Neural cell (in vitro differentiated cells): Measurements from ENCODE around the gene INAFM1. TPM values are rescaled to one million over a fixed set of nuclear protein-coding genes. Genes with fewer than 3 reads are reported as not detected.

ENCODE experiments used
- H2AFZ ChIP-seq: fragments of 200-600, 300-800 bp; sonication (generic), shearing (Covaris generic); 2 replicates; pipeline ENCODE4 v1.6.0; 2014; ENCODE audit warnings: low read depth, mild to moderate bottlenecking, antibody characterized with exemption, low read length, moderate library complexity
- H3F3A ChIP-seq: fragments of 200-600 bp; shearing (Covaris generic); 2 replicates; pipeline ENCODE4 v1.6.1; 2016; ENCODE audit warnings: mild to moderate bottlenecking, moderate library complexity, mixed read lengths, antibody characterized with exemption, low read length; ENCODE audit not compliant: insufficient read depth, poor library complexity, severe bottlenecking
- H3K27ac ChIP-seq: fragments of 200-600, 300-800 bp; sonication (generic), shearing (Covaris generic); 2 replicates; pipeline ENCODE4 v1.5.1; 2014; ENCODE audit warnings: mild to moderate bottlenecking, low read length, moderate library complexity
- H3K27me3 ChIP-seq: fragments of 300-800, 200-600 bp; sonication (generic), shearing (Covaris generic); 2 replicates; pipeline ENCODE4 v1.6.0; 2014; ENCODE audit warnings: mild to moderate bottlenecking, low read depth, low read length, moderate library complexity; ENCODE audit not compliant: insufficient read depth
- H3K36me3 ChIP-seq: fragments of 300-800, 200-600 bp; sonication (generic), shearing (Covaris generic); 2 replicates; pipeline ENCODE4 v1.5.1; 2014; ENCODE audit warnings: mild to moderate bottlenecking, antibody characterized with exemption, low read length, moderate library complexity; ENCODE audit not compliant: insufficient read depth
- H3K4me2 ChIP-seq: fragments of 300-800, 200-600 bp; sonication (generic), shearing (Covaris generic); 2 replicates; pipeline ENCODE4 v1.6.0; 2014; ENCODE audit warnings: mild to moderate bottlenecking, low read length
- H3K4me3 ChIP-seq: fragments of 300-800, 200-600 bp; sonication (generic), shearing (Covaris generic); 2 replicates; pipeline ENCODE4 v1.5.1; 2014; ENCODE audit warnings: mild to moderate bottlenecking, low read length, moderate library complexity
- H3K79me2 ChIP-seq: fragments of 200-600 bp; shearing (Covaris generic); replicated peaks from 2 replicates; pipeline ENCODE4 v1.6.0; 2014; ENCODE audit warnings: mild to moderate bottlenecking, low read length, moderate library complexity; ENCODE audit not compliant: insufficient read depth
- H3K9ac ChIP-seq: fragments of 300-800, 200-600 bp; sonication (generic), shearing (Covaris generic); 2 replicates; pipeline ENCODE4 v1.6.1; 2016; ENCODE audit warnings: mild to moderate bottlenecking, low read length, mixed read lengths
- H3K9me2 ChIP-seq: fragments of 200-600 bp; shearing (Covaris generic); 2 replicates; pipeline ENCODE4 v1.6.1; 2016; ENCODE audit warnings: mild to moderate bottlenecking, low read length, mixed read lengths; ENCODE audit not compliant: insufficient read depth
- H3K9me3 ChIP-seq: fragments of 200-600, 300-800 bp; sonication (generic), shearing (Covaris generic); 2 replicates; pipeline ENCODE4 v1.6.1; 2016; ENCODE audit warnings: mild to moderate bottlenecking, mixed run types, low read length, moderate library complexity, mixed read lengths
- H4K20me1 ChIP-seq: fragments of 200-600 bp; shearing (Covaris generic); 2 replicates; pipeline ENCODE4 v1.6.1; 2016; ENCODE audit warnings: mild to moderate bottlenecking, mixed run types; ENCODE audit not compliant: insufficient read depth
- EP300 ChIP-seq: fragments of 450-650 bp; conservative IDR thresholded peaks from 2 replicates; pipeline ENCODE4 v1.6.1; 2014; ENCODE audit warnings: antibody characterized with exemption, mild to moderate bottlenecking, moderate library complexity; ENCODE audit not compliant: poor library complexity, severe bottlenecking
- EZH2 ChIP-seq: fragments of 200-600, 300-800 bp; shearing (Covaris generic), sonication (generic); IDR thresholded peaks from 2 replicates; pipeline ENCODE4 v1.6.1; 2014; ENCODE audit warnings: antibody characterized with exemption, low read length, borderline replicate concordance, mild to moderate bottlenecking; ENCODE audit not compliant: insufficient read depth, poor library complexity, severe bottlenecking
- MXI1 ChIP-seq: fragments of 450-650 bp; conservative IDR thresholded peaks from 2 replicates; pipeline ENCODE4 v1.6.1; 2014; ENCODE audit warnings: antibody characterized with exemption, mild to moderate bottlenecking; ENCODE audit not compliant: poor library complexity, severe bottlenecking
- POLR2AphosphoS5 ChIP-seq: IDR thresholded peaks from 2 replicates; pipeline ENCODE4 v1.6.1; 2012
- RAD21 ChIP-seq: fragments of 450-650 bp; conservative IDR thresholded peaks from 2 replicates; pipeline ENCODE4 v1.6.1; 2014; ENCODE audit warnings: antibody characterized with exemption, mild to moderate bottlenecking, moderate library complexity
- SMC3 ChIP-seq: fragments of 450-650 bp; conservative IDR thresholded peaks from 2 replicates; pipeline ENCODE4 v1.6.1; 2014; ENCODE audit warnings: antibody characterized with exemption, mild to moderate bottlenecking, moderate library complexity; ENCODE audit not compliant: poor library complexity
- TAF1 ChIP-seq: IDR thresholded peaks from 2 replicates; pipeline ENCODE4 v1.6.1; 2012; ENCODE audit warnings: low read depth
- polyA plus RNA-seq: library from polyadenylated mRNA; depleted of rRNA; stranded (reverse); fragments of >200 nt; gene quantifications from 2 replicates; pipeline ENCODE4 v1.2.3, GENCODE V29; 2014
- TF ChIP-seq, protein P1 (sequence below): IDR thresholded peaks from 2 replicates; pipeline ENCODE4 v1.6.1; 2012; ENCODE audit warnings: borderline replicate concordance
- TF ChIP-seq, protein P2 (sequence below): fragments of 450-650 bp; IDR thresholded peaks from 2 replicates; pipeline ENCODE4 v1.5.1; 2014; ENCODE audit warnings: antibody characterized with exemption, mild to moderate bottlenecking, moderate library complexity; ENCODE audit not compliant: poor library complexity, severe bottlenecking

Gene INAFM1
- polyA plus RNA-seq, 1 donor from 2014 or later: 11.5 TPM

DNA sequence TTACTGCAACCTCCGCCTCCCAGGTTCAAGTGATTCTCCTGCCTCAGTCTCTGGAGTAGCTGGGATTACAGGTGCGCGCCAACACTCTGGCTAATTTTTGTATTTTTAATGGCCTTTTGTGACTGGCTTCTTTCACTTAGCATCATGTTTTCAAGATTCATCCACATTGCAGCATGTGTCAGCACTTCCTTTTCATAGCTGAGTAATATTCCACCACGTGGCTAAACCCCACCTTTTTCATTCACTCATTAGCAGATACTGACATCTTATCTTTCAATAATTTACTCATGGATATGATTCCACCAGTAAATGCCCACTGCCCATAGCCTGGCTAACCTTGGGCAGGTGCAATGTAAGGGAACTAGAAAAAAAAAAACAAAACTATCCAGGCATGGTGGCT, 41.8 kb downstream of the INAFM1 start:
- Histone ChIP-seq H4K20me1 (no peaks in the 10 kb centered on the region), H3K4me2 (no peak overlapping the region), H3K9me3 (no peaks in the 10 kb centered on the region), H3K4me3 (no peak overlapping the region), H3K27ac (no peak overlapping the region), H3K36me3 (no peaks in the 10 kb centered on the region), H2AFZ (no peak overlapping the region), H3F3A (no peaks in the 10 kb centered on the region), H3K9me2 (no peaks in the 10 kb centered on the region), H3K27me3 (no peaks in the 10 kb centered on the region), H3K79me2 (no peaks in the 10 kb centered on the region), H3K9ac (no peak overlapping the region)
- TF ChIP-seq POLR2AphosphoS5 (no peak), SMC3 (no peak), RAD21 (no peak), EP300 (no peak), MXI1 (no peak), TAF1 (no peak), EZH2 (no peak)
- TF ChIP-seq, protein P1, sequence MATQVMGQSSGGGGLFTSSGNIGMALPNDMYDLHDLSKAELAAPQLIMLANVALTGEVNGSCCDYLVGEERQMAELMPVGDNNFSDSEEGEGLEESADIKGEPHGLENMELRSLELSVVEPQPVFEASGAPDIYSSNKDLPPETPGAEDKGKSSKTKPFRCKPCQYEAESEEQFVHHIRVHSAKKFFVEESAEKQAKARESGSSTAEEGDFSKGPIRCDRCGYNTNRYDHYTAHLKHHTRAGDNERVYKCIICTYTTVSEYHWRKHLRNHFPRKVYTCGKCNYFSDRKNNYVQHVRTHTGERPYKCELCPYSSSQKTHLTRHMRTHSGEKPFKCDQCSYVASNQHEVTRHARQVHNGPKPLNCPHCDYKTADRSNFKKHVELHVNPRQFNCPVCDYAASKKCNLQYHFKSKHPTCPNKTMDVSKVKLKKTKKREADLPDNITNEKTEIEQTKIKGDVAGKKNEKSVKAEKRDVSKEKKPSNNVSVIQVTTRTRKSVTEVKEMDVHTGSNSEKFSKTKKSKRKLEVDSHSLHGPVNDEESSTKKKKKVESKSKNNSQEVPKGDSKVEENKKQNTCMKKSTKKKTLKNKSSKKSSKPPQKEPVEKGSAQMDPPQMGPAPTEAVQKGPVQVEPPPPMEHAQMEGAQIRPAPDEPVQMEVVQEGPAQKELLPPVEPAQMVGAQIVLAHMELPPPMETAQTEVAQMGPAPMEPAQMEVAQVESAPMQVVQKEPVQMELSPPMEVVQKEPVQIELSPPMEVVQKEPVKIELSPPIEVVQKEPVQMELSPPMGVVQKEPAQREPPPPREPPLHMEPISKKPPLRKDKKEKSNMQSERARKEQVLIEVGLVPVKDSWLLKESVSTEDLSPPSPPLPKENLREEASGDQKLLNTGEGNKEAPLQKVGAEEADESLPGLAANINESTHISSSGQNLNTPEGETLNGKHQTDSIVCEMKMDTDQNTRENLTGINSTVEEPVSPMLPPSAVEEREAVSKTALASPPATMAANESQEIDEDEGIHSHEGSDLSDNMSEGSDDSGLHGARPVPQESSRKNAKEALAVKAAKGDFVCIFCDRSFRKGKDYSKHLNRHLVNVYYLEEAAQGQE: no peak

DNA sequence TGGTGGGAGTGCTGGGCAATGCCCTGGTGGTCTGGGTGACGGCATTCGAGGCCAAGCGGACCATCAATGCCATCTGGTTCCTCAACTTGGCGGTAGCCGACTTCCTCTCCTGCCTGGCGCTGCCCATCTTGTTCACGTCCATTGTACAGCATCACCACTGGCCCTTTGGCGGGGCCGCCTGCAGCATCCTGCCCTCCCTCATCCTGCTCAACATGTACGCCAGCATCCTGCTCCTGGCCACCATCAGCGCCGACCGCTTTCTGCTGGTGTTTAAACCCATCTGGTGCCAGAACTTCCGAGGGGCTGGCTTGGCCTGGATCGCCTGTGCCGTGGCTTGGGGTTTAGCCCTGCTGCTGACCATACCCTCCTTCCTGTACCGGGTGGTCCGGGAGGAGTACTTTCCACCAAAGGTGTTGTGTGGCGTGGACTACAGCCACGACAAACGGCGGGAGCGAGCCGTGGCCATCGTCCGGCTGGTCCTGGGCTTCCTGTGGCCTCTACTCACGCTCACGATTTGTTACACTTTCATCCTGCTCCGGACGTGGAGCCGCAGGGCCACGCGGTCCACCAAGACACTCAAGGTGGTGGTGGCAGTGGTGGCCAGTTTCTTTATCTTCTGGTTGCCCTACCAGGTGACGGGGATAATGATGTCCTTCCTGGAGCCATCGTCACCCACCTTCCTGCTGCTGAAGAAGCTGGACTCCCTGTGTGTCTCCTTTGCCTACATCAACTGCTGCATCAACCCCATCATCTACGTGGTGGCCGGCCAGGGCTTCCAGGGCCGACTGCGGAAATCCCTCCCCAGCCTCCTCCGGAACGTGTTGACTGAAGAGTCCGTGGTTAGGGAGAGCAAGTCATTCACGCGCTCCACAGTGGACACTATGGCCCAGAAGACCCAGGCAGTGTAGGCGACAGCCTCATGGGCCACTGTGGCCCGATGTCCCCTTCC, 45.5 kb downstream of the INAFM1 start:
- Histone ChIP-seq H2AFZ (no peak overlapping the region), H3K9me3 (no peaks in the 10 kb centered on the region), H3K4me3 (no peak overlapping the region), H3K9me2 (no peaks in the 10 kb centered on the region), H3F3A (no peaks in the 10 kb centered on the region), H3K27me3 (no peaks in the 10 kb centered on the region), H3K4me2 (no peak overlapping the region), H4K20me1 (no peaks in the 10 kb centered on the region), H3K9ac (no peak overlapping the region), H3K79me2 (no peaks in the 10 kb centered on the region), H3K27ac (no peak overlapping the region), H3K36me3 (no peaks in the 10 kb centered on the region)
- TF ChIP-seq, protein P1: no peak
- no peak for TF ChIP-seq EP300
- no peak for TF ChIP-seq TAF1
- TF ChIP-seq, protein P2, sequence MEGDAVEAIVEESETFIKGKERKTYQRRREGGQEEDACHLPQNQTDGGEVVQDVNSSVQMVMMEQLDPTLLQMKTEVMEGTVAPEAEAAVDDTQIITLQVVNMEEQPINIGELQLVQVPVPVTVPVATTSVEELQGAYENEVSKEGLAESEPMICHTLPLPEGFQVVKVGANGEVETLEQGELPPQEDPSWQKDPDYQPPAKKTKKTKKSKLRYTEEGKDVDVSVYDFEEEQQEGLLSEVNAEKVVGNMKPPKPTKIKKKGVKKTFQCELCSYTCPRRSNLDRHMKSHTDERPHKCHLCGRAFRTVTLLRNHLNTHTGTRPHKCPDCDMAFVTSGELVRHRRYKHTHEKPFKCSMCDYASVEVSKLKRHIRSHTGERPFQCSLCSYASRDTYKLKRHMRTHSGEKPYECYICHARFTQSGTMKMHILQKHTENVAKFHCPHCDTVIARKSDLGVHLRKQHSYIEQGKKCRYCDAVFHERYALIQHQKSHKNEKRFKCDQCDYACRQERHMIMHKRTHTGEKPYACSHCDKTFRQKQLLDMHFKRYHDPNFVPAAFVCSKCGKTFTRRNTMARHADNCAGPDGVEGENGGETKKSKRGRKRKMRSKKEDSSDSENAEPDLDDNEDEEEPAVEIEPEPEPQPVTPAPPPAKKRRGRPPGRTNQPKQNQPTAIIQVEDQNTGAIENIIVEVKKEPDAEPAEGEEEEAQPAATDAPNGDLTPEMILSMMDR: no peak
- no peak for TF ChIP-seq POLR2AphosphoS5
- TF ChIP-seq SMC3: no peak
- no peak for TF ChIP-seq MXI1
- TF ChIP-seq RAD21: no peak
- TF ChIP-seq EZH2: no peak
